Epidermal melanocyte (primary cell): ENCODE data around the gene NKAIN2.
"Not testable (repeated sequence)": the region's sequence is repeated elsewhere in the genome, so short reads cannot be mapped to it uniquely, and the experiment has no call there.

ENCODE experiments used
- DNase-seq: peaks from one replicate; pipeline ENCODE4 v3.0.0; 2011; ENCODE audit warnings: low spot score; ENCODE audit not compliant: insufficient read length

The NKAIN2 gene

DNA sequence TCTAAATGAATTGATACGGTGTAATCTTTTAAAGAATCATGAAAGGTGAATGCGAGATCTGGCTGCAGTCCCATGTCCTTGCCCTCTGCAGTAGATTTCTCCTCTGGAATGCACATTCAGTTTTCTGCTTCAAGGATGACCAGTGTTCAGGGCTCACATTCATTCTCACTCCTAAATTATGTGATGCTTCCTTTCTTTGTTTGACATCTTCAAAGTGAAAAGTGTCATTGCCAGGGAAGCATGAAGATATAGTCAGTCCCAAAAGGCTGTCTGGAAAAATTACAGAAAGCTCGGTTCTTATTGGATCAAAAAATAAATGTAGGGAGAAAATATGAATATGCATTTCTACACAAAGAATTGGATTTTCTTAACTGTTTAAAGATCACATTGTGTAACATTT is 395.6 kb downstream of the NKAIN2 start:
- DNase-seq = no peak

GRCh38 chr6:124200661-124201060 is 397.0 kb downstream of the NKAIN2 start:
- DNase-seq = no peak

DNA sequence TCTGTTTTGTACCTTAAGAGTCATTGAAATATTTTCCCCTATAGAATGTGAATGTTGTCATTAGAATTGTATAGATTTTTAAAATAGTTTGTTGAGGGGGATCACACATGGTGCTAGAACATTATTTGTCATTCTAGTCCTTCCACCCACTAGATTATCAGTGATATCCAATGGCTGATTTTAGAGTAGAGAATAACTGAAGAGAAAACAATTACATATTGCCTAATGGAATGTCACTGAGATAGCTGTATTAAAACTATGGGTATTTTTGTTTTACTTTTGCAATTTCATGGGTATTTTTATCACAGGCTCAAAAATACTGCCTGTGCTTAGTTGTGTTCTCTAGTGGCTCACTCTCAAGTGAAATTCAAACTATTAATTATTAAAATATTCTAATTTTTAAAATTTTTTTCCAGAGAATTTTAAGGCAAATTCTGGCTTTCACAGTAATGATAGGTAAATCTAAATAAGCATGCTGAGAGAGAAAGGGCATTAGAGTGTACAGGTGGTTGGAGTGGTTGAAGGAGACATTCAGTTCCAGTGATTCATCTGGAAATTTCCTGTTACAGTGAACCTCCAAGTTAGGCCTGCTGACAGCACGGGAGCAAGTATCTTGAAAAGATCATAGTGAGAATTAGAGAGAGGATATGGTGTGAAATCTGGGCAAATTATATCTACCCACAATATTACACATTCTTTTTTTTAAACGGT is 399.6 kb downstream of the NKAIN2 start:
- DNase-seq = no peak

- no peak for DNase-seq
Measured at GRCh38 chr6:124203812-124204167, 400.1 kb downstream of the NKAIN2 start.

DNA sequence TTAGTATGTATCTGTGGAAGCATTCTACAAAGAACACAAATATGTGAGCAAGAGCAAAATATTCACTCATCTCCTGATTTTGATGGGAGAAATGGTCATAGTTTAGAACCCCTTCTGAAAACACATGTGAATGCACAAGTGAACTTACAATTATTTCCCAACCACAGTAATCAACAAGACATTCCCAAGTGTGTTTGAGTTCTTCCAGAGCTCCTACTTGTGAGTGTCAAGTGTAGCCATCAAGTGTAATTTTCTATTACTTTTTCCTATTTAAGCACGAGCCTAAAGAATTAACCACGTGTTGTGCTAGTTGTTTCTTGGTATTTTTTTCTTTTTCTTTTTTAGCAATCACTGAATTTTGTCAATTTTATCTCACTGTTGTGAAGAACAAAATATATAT is 402.3 kb downstream of the NKAIN2 start:
- no peak for DNase-seq

DNA sequence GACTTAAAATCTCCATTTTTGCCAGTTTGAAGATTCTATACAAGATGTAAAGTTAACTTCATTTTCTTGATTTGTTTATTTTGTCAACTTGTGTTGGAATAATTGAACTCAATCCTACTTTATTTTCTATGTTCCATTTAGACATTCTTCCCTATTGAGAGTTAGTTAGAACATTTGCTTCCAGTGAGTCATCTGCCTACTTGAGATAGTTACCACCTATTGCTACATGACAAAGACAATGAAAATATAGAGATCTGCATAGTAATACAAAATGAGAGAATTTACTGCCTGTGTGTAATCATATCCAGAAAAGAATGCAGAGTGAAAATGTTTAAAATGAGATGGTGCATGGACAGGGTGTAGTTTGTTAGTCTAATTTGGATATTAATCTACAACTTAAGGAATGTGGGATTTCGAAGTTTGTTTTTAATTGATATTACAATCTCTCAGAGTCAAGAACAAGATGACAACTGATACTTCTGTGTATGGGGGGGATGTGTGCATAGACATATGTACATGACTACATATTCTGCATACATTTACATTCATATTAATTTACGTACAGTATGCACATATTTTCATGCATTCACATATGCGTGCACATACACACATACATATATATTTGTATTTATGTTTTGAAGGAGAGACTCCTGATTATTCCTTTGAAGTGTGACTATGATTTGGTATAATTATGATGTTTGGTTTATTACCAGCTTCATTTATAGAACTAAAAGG is 420.1 kb downstream of the NKAIN2 start:
- DNase-seq = no peak

DNA sequence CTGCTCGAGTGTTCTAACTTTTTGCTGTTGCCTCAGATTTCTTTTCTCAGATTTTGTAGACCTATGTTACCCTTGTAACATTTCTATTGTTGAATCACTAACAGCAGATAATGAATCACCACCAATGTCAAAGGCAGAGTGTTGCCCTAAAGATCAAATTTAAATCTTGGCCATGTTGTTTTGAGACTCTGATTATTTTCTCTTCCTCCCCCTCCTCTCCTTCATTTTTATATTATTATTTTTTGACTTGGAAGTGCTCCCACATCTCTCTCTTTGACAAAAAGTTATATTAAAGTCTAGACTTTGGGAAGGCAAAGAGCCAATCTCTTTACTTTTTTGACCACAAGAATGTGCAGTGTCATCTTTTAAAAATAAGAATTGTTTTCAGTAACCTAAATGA is 422.7 kb downstream of the NKAIN2 start:
- DNase-seq = no peak

DNA sequence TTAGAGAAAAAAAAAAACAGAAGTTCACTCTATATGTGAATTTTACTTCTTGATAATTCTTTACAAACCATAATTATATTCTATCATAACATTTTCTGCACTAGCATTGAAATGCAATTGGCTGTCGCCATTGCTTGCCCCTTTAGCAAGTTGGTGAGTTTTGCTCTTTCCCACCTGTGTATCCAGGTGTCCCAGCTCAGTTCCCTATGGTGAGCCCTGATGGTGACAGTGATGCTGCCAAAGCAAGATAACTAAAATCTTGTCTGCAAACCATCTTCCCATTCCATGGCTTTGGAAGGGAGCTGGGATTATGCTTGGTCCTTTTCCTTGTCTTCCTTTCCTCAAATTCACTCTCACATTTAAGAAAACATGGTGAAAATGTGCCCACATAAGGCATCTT is 429.6 kb downstream of the NKAIN2 start:
- DNase-seq = no peak

DNA sequence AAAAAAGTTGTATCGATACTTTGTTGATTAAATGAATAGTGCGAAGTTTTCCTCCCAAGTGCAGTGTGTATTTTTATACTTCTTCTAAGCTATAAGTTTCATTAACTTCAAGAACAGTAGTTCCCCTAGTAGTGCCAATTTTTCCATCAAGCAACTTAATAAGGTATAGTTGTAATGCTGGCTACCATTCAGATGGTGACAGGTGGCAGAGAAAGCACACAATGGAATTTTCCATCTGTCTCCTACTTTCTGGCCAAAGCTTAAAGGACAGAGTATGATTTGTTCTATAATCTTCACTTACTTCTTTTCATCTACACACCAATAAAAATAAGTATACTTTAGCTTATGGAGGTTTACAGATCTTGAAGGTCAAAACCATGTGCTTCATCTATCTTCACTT is 431.1 kb downstream of the NKAIN2 start:
- DNase-seq = no peak

GRCh38 chr6:124237911-124238310 is 434.2 kb downstream of the NKAIN2 start:
- no peak for DNase-seq

GRCh38 chr6:124238408-124238807 is 434.7 kb downstream of the NKAIN2 start:
- not testable (repeated sequence) for DNase-seq

GRCh38 chr6:124254941-124255685 is 451.4 kb downstream of the NKAIN2 start:
- DNase-seq = no peak

DNA sequence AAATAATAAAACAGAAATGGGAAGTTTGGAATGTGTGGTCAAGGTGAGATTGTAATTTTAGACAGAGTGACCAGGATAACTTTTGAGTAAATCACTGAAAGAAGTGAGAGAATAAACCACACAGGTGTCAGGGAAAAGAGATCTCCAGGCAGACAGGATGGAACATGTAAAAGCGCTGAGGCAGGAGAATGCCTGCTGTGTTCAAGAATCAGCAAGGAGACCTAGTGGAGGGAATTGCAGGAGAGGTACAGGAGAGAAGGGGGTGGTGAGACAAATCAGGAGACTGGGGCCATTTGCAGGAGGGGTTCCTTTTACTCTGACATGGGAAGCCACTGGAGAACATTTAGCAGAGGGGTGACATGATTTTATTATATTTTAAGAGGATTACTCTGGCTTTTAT is 456.7 kb downstream of the NKAIN2 start:
- no peak for DNase-seq

GRCh38 chr6:124269733-124270132 is 466.1 kb downstream of the NKAIN2 start:
- DNase-seq = no peak

- DNase-seq = no peak
Measured at GRCh38 chr6:124273701-124274100, 470.0 kb downstream of the NKAIN2 start.

DNA sequence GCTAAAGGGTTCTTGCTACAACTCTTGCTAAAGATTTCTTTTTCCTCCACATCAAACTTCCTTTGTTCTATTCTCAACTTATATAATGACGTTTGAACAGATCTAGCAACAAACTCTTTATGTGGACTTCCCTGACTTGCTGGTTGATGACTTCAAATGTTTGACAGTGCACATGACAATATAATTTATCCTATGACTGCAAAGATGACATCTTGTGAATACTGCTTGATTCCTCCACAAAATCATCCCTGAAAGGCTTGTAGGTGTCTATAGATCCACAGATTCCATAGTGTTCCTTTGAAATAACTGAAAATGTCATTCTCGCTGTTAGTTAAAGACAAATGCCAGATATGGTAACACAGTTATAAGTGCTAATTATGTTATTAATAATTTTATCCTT is 478.9 kb downstream of the NKAIN2 start:
- DNase-seq = no peak

- DNase-seq = no peak
Measured at GRCh38 chr6:124283486-124283885, 479.8 kb downstream of the NKAIN2 start.

- DNase-seq = no peak
Measured at GRCh38 chr6:124285146-124285545, 481.5 kb downstream of the NKAIN2 start.

DNA sequence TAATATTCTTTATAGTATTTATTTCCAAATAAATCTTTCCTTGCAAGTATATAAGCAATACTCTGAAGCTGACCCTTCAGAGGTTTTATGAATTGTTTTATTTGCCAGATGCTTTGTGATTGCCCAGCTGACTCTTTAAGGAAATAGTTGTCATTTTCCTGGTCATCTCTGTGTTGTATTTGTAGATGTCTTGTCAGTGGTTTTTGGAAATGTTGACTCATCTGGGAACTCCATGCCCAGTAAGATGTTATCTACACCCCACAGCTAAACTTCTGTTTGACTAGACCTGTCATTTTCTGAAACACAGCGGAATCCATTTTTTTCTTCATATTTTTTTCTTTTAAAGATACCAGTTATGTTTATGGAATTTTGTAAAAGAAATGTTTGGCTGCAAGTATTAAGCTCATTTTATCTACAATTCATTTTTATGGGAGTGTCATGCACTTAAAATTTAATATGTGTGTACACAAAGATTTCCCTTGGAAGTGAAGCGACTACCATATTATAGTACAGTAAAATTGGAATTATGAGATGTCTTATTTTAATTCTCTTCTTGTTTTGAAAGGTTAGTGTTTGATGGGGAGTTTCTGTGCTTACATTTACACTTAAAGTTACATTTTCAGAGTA is 491.0 kb downstream of the NKAIN2 start:
- DNase-seq = no peak

DNA sequence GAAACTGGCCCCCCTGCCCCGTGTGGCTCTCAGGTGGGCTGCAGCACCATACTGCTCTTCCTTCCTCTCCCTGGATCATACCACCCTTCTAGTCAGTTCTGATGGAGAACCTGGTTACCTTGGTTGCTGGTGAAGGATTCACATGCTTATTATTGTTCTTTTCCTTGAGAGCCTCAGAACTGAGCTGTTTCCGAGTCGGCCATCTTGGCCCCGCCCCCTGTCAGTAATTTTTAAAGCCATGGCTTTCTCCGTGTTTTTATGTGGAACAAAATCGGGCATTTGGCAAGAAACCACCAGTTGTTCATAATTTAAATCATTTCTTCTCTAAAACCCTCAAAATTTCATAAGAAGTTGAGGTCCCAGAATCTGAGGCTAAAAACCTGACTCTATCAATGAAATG is 493.8 kb downstream of the NKAIN2 start:
- no peak for DNase-seq

GRCh38 chr6:124298730-124299129 is 495.1 kb downstream of the NKAIN2 start:
- DNase-seq = no peak

GRCh38 chr6:124300907-124301306 is 497.2 kb downstream of the NKAIN2 start:
- not testable (repeated sequence) for DNase-seq
